NCI-H524 (cell line): ENCODE results near the gene ITPR1.
"Not testable (repeated sequence)": the region's sequence is repeated elsewhere in the genome, so short reads cannot be mapped to it uniquely, and the experiment has no call there.

Experiments used
- DNase-seq, 2 experiments: peaks; one replicate each; lab custom pipeline; 2025; lab: John Stamatoyannopoulos, UW

ITPR1 gene

GRCh38 chr3:4571690-4572334 is 78.7 kb downstream of the ITPR1 start:
- DNase-seq, result peak in 1 of 2 experiments; percentile 16

- DNase-seq, result no peak
Observed at GRCh38 chr3:4573153-4573552, 80.0 kb downstream of the ITPR1 start.

- no peak for DNase-seq
Observed at GRCh38 chr3:4574426-4574965, 81.3 kb downstream of the ITPR1 start.

GRCh38 chr3:4575381-4575780 is 82.2 kb downstream of the ITPR1 start:
- no peak for DNase-seq

- DNase-seq, result no peak
Observed at GRCh38 chr3:4577721-4578120, 84.6 kb downstream of the ITPR1 start.

- no peak for DNase-seq
Observed at GRCh38 chr3:4580346-4581123, 87.4 kb downstream of the ITPR1 start.

- no peak for DNase-seq
Observed at GRCh38 chr3:4581124-4581424, 87.9 kb downstream of the ITPR1 start.

- DNase-seq, result no peak
Observed at GRCh38 chr3:4581498-4581897, 88.3 kb downstream of the ITPR1 start.

- no peak for DNase-seq
Observed at GRCh38 chr3:4581920-4582611, 88.9 kb downstream of the ITPR1 start.

GRCh38 chr3:4582624-4583023 is 89.5 kb downstream of the ITPR1 start:
- DNase-seq, result peak in 1 of 2 experiments; percentile 23

- DNase-seq, result no peak
Observed at GRCh38 chr3:4583416-4583815, 90.3 kb downstream of the ITPR1 start.

- no peak for DNase-seq
Observed at GRCh38 chr3:4584456-4585249, 91.5 kb downstream of the ITPR1 start.

GRCh38 chr3:4586381-4586780 is 93.2 kb downstream of the ITPR1 start:
- no peak for DNase-seq

GRCh38 chr3:4587061-4587837 is 94.1 kb downstream of the ITPR1 start:
- no peak for DNase-seq

- peak; percentile 6 to 48 for DNase-seq
Observed at GRCh38 chr3:4587838-4588105, 94.6 kb downstream of the ITPR1 start.

- peak; percentile 65 to 89 for DNase-seq
Observed at GRCh38 chr3:4588466-4588865, 95.3 kb downstream of the ITPR1 start.

- no peak for DNase-seq
Observed at GRCh38 chr3:4589475-4590097, 96.4 kb downstream of the ITPR1 start.

- not testable (repeated sequence) for DNase-seq
Observed at GRCh38 chr3:4590849-4591248, 97.7 kb downstream of the ITPR1 start.

- DNase-seq, result no peak
Observed at GRCh38 chr3:4591669-4592068, 98.5 kb downstream of the ITPR1 start.

- DNase-seq, result no peak
Observed at GRCh38 chr3:4593014-4593413, 99.9 kb downstream of the ITPR1 start.

- no peak for DNase-seq
Observed at GRCh38 chr3:4595710-4596113, 102.6 kb downstream of the ITPR1 start.
